Left lung (tissue), 10 donors: ENCODE results near the gene DNAH10. TPM values are rescaled to one million over a fixed set of nuclear protein-coding genes. Genes with fewer than 3 reads are reported as not detected.

Experiments used
- ATAC-seq: fragments of 200-7000 bp; cut with Tn5 transposase; one replicate; pipeline ENCODE4 v1.9.1; 2020; ENCODE audit warnings: moderate library complexity
- DNase-seq, 4 donors: peaks; one replicate each; pipeline ENCODE4 v3.0.0-alpha.2; 2013 to 2020
- H3K27ac ChIP-seq, 2 donors: fragments of 200-600 bp; sonication (generic) in 1 of 2; one replicate each; pipeline versions ENCODE4 v1.5.0 to v1.8.0; 2020 to 2021
- H3K27me3 ChIP-seq, 2 donors: fragments of 200-600 bp; sonication (generic) in 1 of 2; one replicate each; pipeline versions ENCODE4 v1.5.0 to v1.8.0; 2020 to 2021
- H3K36me3 ChIP-seq, 2 donors: fragments of 200-600 bp; sonication (generic) in 1 of 2; one replicate each; pipeline versions ENCODE4 v1.5.0 to v1.8.0; 2020 to 2021
- H3K4me1 ChIP-seq, 2 donors: fragments of 200-600 bp; one replicate each; pipeline ENCODE4 v1.8.0; 2021
- H3K4me3 ChIP-seq, 2 donors: fragments of 200-600 bp; sonication (generic) in 1 of 2; one replicate each; pipeline versions ENCODE4 v1.5.0 to v1.8.0; 2020 to 2021; ENCODE audit warnings: mild to moderate bottlenecking in 1 of 2
- H3K9me3 ChIP-seq, 2 donors: fragments of 200-600 bp; sonication (generic) in 1 of 2; one replicate each; pipeline versions ENCODE4 v1.5.0 to v1.8.0; 2020 to 2021
- intact Hi-C, 2 donors: fragments of 100-400 bp; cut with DNase I; formaldehyde crosslinking; loops; one replicate each; pipeline versions ENCODE4 v1.11.2 to v1.14.2; 2022
- polyA plus RNA-seq, 6 donors: library from polyadenylated mRNA; unstranded; fragments of 120-200 nt; gene quantifications; one replicate each; pipeline ENCODE4 v1.2.1, GENCODE V29; 2013; ENCODE audit not compliant: insufficient read length in 6 of 6
- total RNA-seq, 2 donors: library from RNA; stranded (reverse); fragmentation: NEBNext Ultra II Directional; extraction: Animal tissue kit (Norgen Biotek cat#: 25700); gene quantifications; one replicate each; pipeline ENCODE4 v1.2.1, GENCODE V29; 2021
- TF ChIP-seq, protein P1 (sequence below), 2 donors: fragments of 200-600 bp; sonication (generic) in 1 of 2; IDR thresholded peaks; one replicate each; pipeline versions ENCODE4 v1.5.0 to v1.8.0; 2021; ENCODE audit warnings: antibody characterized with exemption in 2 of 2
- donor health status: DM: no; HTN: yes; CAD: no.
- donor health status: DM: no; HTN: no; CAD: no.

The DNAH10 gene
- total and polyA plus RNA-seq, 8 donors = 0.79 to 10.4 (median 6.5) TPM

DNA sequence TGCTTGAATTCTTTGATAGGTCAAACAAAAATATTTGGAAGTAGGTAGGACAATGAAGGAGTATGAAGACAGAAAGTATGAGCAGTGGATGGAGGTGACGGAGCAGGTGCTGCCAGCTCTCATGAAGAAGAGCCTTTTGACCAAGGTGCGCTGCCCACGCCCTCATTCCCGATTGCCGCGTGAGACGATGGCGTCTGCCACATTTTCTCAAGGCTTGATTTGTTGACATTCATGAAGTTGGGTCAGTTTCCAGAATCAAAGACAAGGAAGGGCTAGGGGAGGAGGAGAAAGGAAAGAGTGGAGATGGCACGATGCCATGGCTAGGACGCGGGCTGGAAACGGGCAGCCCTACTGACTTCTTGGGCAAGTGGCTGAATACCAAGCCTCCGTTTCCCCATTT lies 37.1 kb downstream of the DNAH10 start:
- intact Hi-C loops = no loop called here
- H3K27ac ChIP-seq = no peak overlapping the region
- no peaks in the 10 kb centered on the region for H3K9me3 ChIP-seq
- no peaks in the 10 kb centered on the region for H3K36me3 ChIP-seq
- peaks cover 0 to 4% of the 10 kb centered on the region in 2 donors for H3K27me3 ChIP-seq
- no peak for DNase-seq
- H3K4me1 ChIP-seq = no peaks in the 10 kb centered on the region
- no peak for ATAC-seq
- H3K4me3 ChIP-seq = no peak overlapping the region
- TF ChIP-seq, protein P1, sequence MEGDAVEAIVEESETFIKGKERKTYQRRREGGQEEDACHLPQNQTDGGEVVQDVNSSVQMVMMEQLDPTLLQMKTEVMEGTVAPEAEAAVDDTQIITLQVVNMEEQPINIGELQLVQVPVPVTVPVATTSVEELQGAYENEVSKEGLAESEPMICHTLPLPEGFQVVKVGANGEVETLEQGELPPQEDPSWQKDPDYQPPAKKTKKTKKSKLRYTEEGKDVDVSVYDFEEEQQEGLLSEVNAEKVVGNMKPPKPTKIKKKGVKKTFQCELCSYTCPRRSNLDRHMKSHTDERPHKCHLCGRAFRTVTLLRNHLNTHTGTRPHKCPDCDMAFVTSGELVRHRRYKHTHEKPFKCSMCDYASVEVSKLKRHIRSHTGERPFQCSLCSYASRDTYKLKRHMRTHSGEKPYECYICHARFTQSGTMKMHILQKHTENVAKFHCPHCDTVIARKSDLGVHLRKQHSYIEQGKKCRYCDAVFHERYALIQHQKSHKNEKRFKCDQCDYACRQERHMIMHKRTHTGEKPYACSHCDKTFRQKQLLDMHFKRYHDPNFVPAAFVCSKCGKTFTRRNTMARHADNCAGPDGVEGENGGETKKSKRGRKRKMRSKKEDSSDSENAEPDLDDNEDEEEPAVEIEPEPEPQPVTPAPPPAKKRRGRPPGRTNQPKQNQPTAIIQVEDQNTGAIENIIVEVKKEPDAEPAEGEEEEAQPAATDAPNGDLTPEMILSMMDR (IDR thresholded peaks at IDR 0.05) = no peak

DNA sequence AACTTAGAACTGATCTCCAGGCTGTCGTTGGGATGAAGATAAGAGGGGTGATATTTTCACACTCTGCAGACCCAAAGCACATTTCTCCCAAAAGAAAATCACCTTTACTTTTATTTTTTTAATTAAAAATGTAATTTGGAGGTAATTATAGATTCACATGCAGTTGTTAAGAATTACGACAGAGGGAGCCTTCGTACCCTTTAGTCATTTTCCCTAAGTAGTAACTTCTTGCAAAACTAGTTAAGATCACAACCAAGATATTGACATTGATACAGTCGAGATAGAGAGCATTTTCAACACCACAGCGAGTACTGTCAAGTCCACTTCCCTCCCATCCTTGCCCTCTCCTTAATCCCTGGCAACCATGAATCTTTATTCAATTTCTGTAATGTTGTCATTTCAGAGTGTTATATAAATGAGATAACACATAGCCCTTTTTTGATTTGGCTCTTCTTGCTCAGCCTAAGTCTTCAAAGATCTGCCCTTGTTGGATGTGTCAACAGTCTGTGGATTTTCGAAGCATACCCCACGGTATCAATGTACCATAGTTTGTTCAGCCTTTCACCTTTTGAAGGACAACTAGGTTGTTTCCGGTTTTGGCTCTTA lies 39.6 kb downstream of the DNAH10 start:
- no peaks in the 10 kb centered on the region for H3K9me3 ChIP-seq
- no peak overlapping the region for H3K27ac ChIP-seq
- peaks cover 0 to 4% of the 10 kb centered on the region in 2 donors for H3K27me3 ChIP-seq
- no peaks in the 10 kb centered on the region for H3K4me1 ChIP-seq
- H3K4me3 ChIP-seq = no peak overlapping the region
- H3K36me3 ChIP-seq = no peaks in the 10 kb centered on the region
- DNase-seq (peak in 1 of 4 donors; percentile 13), ATAC-seq (peak; percentile 34)
- intact Hi-C loops = no loop called here
- TF ChIP-seq, protein P1 (IDR thresholded peaks at IDR 0.05) = peak in 1 of 2 donors; percentile 26

DNA sequence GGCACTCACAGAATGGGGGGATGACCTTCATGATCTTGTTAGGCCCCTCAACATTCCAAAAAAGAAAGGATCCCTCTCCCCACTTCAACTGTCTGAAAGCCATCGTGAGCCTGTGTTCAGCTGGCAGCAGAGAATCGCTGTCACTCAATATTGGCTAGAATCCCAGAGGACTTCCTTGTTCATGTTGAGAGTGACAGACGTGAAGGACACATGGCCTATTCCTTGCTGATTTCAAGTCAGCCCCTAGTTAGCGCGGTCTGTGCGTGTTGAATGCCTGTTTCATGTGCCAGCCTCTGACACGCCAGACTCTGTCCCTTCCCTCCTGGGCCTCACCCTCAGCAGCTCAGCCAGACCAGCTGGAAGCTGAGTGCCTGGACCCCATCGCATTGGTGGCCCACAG lies 43.1 kb downstream of the DNAH10 start:
- H3K27me3 ChIP-seq = no peaks in the 10 kb centered on the region
- DNase-seq = peak in 1 of 4 donors; percentile 3
- no peaks in the 10 kb centered on the region for H3K9me3 ChIP-seq
- no peaks in the 10 kb centered on the region for H3K4me1 ChIP-seq
- no peak overlapping the region for H3K4me3 ChIP-seq
- no peak for ATAC-seq
- H3K27ac ChIP-seq = no peak overlapping the region
- intact Hi-C loops = no loop called here
- TF ChIP-seq, protein P1 (IDR thresholded peaks at IDR 0.05) = no peak
- H3K36me3 ChIP-seq = no peaks in the 10 kb centered on the region

DNA sequence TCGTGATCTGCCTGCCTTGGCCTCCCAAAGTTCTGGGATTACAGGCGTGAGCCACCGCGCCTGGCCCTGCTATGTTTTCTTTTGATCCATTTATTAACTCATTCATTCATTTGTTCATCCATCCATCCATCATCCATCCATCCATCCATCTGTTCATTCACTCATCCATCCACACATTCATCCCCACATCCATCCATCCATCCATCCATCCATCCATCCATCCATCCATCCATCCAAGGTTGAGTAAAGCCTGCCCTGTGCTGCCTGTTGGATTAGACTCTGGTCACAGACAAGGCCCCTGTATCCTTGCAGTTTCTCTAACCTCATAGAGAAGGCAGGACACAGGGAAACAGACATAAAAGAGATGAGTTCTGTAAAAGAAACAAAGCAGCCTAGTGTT lies 44.9 kb downstream of the DNAH10 start:
- no peak overlapping the region for H3K27ac ChIP-seq

DNA sequence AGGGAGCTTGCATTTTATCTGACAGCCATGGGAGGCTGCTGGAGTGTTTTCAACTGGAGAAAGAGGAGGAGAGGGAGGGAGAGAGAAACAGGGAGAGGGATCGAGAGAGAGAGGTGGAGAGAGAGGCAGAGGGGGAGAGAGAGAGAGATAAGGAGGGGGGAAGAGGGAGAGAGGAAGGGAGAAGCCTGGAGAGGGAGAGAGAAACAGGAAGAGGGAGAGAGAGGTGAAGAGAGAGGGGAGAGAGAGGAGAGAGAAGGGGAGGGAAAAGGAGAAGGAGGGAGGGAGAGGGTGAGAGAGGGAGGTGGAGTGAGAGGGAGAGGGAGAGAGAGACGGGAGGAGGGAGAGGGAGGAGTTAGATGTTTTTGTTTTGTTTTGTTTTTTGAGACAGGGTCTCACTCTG lies 45.6 kb downstream of the DNAH10 start:
- H3K27me3 ChIP-seq = no peaks in the 10 kb centered on the region
- no peaks in the 10 kb centered on the region for H3K4me1 ChIP-seq
- DNase-seq (peak in 2 of 4 donors; percentile 14 to 21), ATAC-seq (peak; percentile 30)
- no peaks in the 10 kb centered on the region for H3K9me3 ChIP-seq
- no peaks in the 10 kb centered on the region for H3K36me3 ChIP-seq
- intact Hi-C loops = no loop called here
- H3K4me3 ChIP-seq = no peak overlapping the region
- no peak overlapping the region for H3K27ac ChIP-seq
- TF ChIP-seq, protein P1 (IDR thresholded peaks at IDR 0.05) = no peak

More for the DNA sequence above, 44.9 kb downstream of the DNAH10 start:
- no peaks in the 10 kb centered on the region for H3K36me3 ChIP-seq
- no peaks in the 10 kb centered on the region for H3K27me3 ChIP-seq
- intact Hi-C loops = no loop called here
- ATAC-seq (no peak), DNase-seq (no peak)
- TF ChIP-seq, protein P1 (IDR thresholded peaks at IDR 0.05) = no peak
- no peak overlapping the region for H3K4me3 ChIP-seq
- no peaks in the 10 kb centered on the region for H3K9me3 ChIP-seq
- no peaks in the 10 kb centered on the region for H3K4me1 ChIP-seq
